22Rv1 (cell line): ENCODE results near the gene CPAMD8.

Experiments
- ZFX ChIP-seq: fragments of 450-650 bp; IDR thresholded peaks from 2 replicates; pipeline ENCODE4 v1.6.1; 2017; ENCODE audit warnings: antibody characterized with exemption, borderline replicate concordance
- TF ChIP-seq, protein P1 (sequence below): fragments of 450-650 bp; IDR thresholded peaks from 2 replicates; pipeline ENCODE4 v1.5.1; 2017; ENCODE audit warnings: mild to moderate bottlenecking

DNA sequence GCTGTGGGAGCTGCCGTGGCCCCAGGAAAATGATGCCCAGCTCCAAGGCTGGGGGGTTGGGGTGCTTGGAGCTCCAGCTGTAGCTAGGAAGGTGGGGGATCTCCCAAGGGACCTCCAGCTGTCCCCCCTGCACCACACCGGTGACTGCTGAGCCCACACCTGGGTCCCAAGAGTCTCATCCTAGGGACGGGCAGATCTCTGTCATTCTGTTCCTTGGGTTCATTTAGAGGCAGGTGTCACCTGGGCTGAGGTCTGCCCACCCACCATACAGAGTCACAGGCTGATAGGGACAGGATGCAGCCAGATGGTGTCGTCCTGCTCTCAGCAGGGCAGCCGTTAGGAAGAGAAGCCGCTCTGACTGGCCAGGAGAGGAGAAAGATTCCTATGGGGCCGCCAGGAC lies 132.5 kb downstream of the CPAMD8 start:
- TF ChIP-seq, protein P1, sequence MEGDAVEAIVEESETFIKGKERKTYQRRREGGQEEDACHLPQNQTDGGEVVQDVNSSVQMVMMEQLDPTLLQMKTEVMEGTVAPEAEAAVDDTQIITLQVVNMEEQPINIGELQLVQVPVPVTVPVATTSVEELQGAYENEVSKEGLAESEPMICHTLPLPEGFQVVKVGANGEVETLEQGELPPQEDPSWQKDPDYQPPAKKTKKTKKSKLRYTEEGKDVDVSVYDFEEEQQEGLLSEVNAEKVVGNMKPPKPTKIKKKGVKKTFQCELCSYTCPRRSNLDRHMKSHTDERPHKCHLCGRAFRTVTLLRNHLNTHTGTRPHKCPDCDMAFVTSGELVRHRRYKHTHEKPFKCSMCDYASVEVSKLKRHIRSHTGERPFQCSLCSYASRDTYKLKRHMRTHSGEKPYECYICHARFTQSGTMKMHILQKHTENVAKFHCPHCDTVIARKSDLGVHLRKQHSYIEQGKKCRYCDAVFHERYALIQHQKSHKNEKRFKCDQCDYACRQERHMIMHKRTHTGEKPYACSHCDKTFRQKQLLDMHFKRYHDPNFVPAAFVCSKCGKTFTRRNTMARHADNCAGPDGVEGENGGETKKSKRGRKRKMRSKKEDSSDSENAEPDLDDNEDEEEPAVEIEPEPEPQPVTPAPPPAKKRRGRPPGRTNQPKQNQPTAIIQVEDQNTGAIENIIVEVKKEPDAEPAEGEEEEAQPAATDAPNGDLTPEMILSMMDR, result no peak
- no peak for TF ChIP-seq ZFX
